GM10266 (cell line): ENCODE data around the gene ALLC.

Experiments used
- DNase-seq: peaks from one replicate; pipeline ENCODE4 v3.0.0; 2012; ENCODE audit errors: extremely low spot score
- CTCF ChIP-seq: IDR thresholded peaks from 2 replicates; pipeline ENCODE4 v1.5.1; 2012; ENCODE audit warnings: mild to moderate bottlenecking, low read depth; ENCODE audit not compliant: control insufficient read depth, insufficient read depth; ENCODE audit errors: missing control alignments

The ALLC gene

DNA sequence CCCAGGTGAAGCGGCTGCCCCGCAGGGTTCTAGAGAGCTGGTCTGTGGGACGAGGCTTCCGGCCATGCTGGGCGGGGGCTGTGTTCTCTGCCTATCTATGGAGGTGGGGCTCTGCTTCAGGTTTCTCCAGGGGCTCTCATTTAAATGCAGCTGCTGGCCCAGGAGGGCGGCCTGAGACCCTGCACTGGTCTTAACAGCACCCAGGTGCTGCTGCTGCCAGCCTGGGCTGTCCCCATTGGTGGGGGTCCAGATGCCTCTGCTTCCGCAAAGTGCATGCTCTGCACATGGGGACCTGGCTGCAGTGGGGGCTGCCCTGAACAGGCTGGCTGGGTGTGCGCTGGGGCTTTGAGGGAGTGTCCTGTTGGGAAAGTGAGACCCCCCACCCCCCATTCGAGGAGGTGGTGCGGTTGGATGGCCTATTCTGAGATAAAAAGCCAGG lies 29.7 kb upstream of the ALLC start:
- DNase-seq = no peak
- no peak for TF ChIP-seq CTCF

DNA sequence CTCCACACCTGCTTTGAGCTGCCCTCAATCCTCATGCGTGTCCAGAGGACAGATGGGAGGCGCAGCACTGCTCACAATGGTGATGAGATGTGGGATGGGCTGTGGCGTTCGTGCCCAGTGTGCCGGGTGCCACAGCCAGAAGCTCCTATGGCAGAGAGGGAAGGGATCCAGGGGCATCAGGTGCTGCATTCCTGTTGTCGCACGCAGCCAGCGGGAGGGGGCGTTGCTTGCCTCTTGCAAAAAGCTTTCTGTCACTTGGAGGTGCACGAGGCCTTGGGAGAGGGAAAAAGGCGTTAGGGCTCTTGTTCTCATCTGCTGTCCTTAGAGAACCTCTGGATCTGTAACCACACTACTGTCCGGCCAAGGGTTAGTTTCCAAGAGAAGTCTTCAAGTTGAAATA lies 29.2 kb upstream of the ALLC start:
- peak; percentile 52 for TF ChIP-seq CTCF
- DNase-seq = no peak

DNA sequence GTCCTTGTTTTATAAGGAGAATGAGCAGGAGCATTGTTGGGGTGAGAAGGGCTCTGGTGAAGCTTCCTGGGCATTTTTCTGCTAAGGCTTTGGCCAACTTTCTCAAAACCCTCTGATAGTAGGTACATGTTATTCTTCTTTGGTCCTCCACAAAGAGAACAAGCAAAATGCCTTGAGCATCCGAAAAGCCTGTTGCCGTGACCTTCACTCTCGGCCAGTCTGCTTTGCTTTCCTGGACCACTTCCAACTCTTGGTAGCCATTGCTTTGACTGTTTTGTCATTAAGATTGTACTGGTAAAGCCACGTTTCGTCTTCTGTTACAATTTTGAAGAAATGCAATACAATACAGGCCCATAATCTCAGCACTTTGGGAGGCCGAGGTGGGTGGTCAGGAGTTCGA lies 27.4 kb upstream of the ALLC start:
- no peak for DNase-seq
- TF ChIP-seq CTCF = no peak

GRCh38 chr2:3631161-3631850 lies 26.7 kb upstream of the ALLC start:
- DNase-seq = no peak

GRCh38 chr2:3631851-3632659 lies 25.9 kb upstream of the ALLC start:
- no peak for DNase-seq
- TF ChIP-seq CTCF = no peak

More at GRCh38 chr2:3631161-3631850, 26.7 kb upstream of the ALLC start:
- no peak for TF ChIP-seq CTCF

DNA sequence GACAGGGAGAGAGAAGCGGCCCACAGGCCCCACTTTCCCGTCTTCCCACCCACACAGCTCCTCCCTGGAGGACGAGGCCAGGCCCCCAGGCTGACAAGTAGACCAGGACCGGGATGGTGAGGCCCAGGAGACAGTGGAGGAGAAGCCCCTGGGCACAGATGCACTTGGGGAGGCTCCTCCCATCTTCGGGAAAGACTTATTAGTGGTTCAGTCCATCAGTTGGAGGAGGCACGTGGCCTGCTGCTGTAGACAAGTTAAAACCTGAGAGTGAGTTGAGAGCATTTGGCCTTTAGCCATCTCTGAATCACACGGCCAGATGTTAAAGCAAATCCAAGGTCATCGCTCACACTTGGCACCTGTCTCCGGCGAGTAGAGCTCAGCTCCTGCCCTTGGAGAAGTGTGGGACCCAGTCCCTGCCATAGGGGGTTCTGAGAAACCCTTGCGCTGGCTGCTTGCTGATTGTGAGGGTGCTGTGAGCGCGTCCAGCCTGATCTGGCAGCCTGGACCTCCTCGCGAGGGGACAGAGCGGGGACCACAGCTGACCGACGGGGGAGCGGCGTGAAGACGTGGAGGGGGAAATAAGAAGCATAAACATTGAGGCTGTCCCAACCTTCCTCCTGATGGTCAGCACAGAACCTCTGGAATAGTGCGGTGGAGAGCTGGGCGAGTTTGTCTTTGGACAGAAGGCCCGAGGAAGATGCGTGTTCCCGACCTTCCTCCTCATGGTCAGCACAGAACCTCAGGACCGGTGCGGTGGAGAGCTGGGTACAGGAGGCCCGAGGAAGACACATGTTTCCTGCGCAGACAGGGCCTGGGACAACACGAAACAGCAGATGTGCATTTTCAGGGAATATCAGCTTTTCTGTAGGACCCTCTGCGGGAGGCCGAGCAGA lies 24.7 kb upstream of the ALLC start:
- DNase-seq = no peak
- TF ChIP-seq CTCF = no peak
